Measurements from ENCODE around the gene SLC4A4.

Gene SLC4A4

DNA sequence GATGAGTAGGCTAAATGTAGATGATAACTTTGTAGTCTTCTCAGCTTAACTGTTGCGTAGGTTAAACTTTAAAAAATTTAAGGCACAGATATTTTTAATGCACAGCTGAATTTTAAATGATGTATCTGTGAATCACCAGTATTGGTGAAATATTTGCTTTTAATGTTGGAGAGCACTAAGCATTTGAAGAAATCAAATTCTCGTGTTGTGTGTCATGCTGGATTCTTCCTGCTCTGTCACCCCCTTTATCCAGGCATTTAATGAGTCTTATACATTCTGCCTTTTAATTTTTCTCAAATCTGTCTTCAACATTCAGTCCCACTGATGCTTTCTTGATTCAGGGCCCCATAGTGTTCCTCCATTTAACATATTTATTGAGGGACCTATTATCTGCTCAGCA is 76.7 kb downstream of the SLC4A4 start:
- peak; percentile 16 for DNase-seq (ENCODE audit: low spot score)

DNA sequence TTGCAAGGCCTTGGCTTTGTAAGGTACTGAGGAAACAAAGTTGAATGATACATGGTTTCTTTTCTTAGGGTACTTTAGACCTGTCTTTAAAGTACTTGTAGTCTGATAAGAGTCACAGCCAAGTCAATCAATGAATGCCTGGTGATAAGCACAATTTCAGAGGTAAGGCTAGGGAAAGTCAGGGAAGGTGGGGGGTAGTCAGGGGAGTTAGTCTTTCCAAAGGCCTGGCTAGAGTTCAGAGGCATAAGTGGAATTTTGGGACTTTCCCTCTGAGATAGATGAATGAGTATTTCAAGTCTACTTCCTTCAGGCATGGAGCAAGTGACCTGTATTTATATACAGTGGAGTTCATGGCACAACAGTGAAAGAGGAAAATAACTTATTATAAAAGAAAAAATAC is 78.3 kb downstream of the SLC4A4 start:
- DNase-seq (ENCODE audit: low spot score) = no peak

GRCh38 chr4:71426381-71427042 is 87.7 kb downstream of the SLC4A4 start:
- DNase-seq (ENCODE audit: low spot score) = no peak

DNA sequence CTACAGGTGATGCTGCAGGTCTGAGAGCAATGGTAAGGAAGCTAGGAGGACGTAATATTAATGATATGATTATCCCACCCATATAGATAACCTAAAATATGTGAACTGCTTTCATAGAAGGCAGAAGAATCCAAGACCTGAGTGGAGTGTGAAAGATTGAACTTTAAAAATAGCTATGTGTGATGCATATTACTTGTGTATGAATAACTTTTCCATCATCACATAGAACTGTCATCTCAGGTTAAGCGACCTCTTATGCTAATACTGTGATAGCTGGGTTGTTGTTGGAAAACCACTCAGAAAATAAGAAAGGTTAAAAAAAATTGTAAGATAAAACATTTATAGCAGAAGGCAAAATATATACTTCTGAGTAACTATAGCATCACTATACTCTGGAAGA is 90.3 kb downstream of the SLC4A4 start:
- DNase-seq (ENCODE audit: low spot score) = no peak

GRCh38 chr4:71429962-71430361 is 91.1 kb downstream of the SLC4A4 start:
- DNase-seq (ENCODE audit: low spot score) = no peak

DNA sequence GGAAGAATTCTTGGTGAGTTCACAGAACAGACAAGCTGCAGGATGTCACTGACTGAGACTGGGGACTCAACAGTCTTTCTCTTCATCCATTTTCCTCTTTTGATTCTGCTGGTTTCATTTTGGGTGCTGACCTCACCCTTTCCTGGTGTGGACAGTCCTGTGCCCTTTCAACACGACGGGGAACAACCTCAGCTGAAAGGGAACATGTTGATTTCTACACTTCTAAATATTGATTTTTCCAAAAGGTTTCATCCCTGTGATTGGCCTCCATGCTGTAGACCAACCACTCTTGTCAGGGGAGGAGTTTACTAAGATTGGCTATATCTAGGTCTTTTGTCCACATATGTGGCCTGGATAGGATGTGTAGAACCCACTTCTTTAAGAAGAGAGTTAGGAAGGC is 91.8 kb downstream of the SLC4A4 start:
- DNase-seq (ENCODE audit: low spot score) = no peak

DNA sequence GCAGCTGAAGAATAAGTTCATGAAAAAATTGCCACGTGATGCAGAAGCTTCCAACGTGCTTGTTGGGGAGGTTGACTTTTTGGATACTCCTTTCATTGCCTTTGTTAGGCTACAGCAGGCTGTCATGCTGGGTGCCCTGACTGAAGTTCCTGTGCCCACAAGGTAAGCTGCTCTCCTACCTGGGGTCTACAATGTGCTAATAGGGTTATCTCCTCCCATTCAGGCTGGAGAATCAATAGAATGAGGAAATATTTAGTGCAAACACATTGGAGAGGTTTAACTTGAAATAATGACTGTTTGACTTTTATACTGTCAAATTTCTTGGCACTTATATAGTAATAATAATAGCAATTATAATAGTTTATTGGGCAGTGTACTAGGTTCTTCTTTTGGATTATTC is 101.8 kb downstream of the SLC4A4 start:
- DNase-seq (ENCODE audit: low spot score) = no peak

DNA sequence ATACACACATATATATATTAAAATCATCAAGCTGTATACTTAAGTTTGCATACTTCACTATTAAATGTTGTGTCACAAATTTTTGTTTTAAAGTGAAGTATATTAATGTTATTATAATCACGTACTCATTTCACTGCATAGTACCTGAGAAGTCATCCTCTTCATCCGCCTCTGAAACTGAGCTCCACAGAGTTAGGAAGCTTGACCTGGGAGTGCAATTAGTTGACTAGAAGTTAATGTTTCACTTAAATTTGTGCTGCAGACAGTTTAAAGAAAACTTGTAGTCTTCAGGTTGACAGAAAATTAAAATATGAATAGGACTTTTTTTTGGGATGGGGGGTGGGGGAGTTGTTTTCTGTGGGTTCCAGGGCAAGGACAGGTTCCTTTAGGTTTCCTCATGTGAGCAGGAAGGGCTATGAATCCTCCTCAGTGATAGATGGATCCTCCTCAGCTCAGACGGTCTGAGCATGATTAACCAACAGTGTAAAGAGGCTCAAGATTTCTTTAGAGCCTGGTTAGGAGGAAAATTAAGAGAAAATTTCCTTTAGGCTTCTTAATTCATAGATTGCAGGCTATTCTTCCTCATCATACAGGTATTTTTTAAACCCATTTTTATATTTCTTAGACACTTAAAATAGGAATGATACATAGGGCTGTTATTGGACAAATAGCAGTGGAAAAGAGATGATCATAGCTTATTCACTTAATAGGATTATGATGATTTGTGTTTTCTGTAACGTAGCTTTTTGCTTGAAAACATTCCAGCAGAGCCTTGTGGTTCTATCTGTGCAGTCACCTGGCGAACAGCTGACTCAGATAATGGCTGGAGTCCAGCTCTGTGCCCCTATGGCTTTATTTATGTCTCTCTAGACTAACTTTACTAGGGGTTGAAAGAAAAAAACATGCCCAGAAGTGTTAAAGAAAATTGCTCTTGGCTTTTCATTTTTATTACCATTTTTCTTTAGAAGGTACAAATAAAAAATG is 102.7 kb downstream of the SLC4A4 start:
- no peak for DNase-seq (ENCODE audit: low spot score)

DNA sequence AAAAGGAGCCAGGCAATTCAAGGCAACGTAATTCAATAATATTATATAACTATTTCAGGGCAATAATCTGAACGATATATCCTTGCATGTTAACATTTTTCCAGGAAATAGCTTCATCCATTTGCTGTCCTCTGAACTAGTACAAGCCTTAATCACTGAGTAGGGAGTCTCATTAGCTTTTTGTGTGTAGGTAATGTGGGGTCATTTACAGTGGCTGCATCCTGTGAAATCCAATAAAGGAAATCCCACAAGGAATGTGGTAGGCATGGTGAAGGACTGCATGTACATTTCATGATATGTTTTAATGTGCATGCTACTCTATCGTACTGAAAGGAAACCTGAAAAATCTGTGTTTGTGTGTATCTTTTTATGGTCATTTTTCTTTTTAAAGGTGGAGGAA is 103.5 kb downstream of the SLC4A4 start:
- no peak for DNase-seq (ENCODE audit: low spot score)

DNA sequence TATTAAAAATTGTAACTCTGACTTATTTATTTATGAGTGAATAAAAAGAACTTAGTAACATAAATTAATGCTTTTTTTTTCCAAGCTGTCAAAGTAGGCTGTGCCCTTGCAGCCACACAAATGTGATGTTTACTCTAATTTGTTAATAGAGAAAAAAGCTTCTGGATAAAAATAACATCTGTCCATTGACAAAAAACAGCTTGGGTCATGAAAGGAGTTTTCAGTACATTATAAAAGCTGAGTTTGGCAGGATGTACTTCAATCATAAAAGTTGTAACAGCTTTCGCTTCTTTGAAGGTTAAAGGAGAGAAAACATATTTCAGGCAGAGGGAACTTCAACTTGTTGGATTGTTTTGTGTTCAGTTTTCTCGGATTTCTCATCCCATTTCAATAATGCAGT is 105.6 kb downstream of the SLC4A4 start:
- DNase-seq (ENCODE audit: low spot score) = no peak

- DNase-seq (ENCODE audit: low spot score) = no peak
These were observed 107.0 kb downstream of the SLC4A4 start for GRCh38 chr4:71445811-71446210.

DNA sequence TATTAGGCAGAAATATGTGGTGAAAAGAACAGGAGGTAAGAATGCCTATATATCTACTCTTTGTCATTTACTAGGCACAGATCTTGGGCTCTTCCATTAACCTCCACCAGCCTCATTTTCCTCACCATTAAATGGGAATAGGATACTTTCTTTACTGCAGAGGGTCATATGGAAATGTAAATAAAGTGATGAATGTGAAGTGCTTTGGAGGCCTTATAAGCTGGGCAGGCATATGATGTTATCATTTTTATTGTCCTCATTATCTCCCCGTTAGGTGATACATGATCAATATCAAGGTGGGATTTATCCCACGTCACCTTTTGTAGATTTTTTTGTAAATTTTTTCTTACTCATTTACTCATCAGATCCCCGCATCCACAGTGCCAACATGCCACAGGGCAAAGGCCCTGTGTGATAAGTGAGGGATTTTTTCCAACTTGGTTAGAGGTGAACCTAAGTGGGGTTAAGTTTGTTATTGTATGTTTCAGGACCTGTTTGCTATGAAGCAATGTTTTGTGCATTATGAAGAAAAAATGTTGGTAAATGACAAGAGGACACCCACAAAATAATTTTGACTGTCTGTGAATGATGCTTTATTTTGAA is 107.8 kb downstream of the SLC4A4 start:
- DNase-seq (ENCODE audit: low spot score) = no peak

GRCh38 chr4:71449040-71449439 is 110.2 kb downstream of the SLC4A4 start:
- peak; percentile 31 for DNase-seq (ENCODE audit: low spot score)

- no peak for DNase-seq (ENCODE audit: low spot score)
These were observed 111.1 kb downstream of the SLC4A4 start for GRCh38 chr4:71449878-71450277.

- DNase-seq (ENCODE audit: low spot score) = no peak
These were observed 114.7 kb downstream of the SLC4A4 start for GRCh38 chr4:71453531-71453930.

- DNase-seq (ENCODE audit: low spot score) = no peak
These were observed 118.0 kb downstream of the SLC4A4 start for GRCh38 chr4:71456841-71457240.

DNA sequence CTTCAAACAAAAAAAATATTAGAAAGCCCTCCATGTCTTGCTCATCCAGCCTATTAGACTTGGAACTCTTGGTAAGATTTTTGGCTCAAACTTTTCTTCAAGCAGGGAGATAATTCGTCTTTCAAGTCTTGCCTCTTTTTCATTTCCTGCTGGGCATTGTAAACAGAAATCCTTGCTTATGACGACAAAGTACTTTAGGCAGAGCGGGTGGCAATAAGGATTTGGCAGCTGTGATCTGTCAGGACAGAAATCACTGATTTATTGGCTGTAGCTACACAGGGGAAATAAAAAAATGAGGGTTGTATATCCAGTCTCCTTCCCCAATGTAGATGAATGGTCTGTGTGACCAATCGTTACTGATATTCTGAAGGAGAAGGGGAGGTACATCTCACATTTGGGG is 121.6 kb downstream of the SLC4A4 start:
- no peak for DNase-seq (ENCODE audit: low spot score)

GRCh38 chr4:71461422-71461821 is 122.6 kb downstream of the SLC4A4 start:
- no peak for DNase-seq (ENCODE audit: low spot score)

- DNase-seq (ENCODE audit: low spot score) = no peak
These were observed 128.0 kb downstream of the SLC4A4 start for GRCh38 chr4:71466775-71467174.

- no peak for DNase-seq (ENCODE audit: low spot score)
These were observed 129.4 kb downstream of the SLC4A4 start for GRCh38 chr4:71468116-71468710.

DNA sequence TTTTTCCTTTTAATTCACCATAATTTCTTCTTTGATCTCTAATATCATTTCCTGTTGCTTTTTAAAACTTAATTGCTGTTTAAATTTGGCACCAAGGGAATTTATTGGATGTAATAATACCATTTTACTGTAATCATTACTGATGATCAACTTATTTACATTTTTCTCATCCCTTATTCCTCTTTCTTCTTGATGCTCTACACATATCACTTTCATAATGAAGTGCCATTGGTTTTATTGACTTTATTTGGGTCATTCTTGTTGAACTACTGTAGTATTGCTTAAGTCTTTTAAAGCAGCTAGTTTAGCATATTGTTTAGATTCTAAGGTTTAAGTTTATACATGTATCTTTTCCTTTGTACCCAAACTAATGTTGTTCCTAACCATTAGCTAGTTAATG is 130.7 kb downstream of the SLC4A4 start:
- no peak for DNase-seq (ENCODE audit: low spot score)

DNA sequence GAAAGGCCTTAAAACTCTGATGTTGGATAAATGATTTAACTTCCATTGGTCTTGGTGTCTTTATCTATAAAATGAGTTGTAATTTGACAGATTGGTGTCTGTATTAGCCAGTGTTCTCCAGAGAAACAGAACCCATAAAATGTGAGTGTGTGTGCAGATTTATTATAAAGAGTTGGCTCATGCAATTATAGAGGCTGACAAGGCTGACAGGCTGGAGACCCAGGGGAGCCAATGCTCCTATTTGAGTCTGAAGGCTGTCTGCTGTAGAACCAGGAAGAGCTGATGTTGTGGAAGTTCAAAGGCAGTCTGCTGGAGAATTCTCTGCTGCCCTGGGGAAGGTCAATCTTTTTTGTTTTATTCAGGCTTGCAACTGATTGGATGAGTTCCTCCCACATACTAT is 131.7 kb downstream of the SLC4A4 start:
- no peak for DNase-seq (ENCODE audit: low spot score)

DNA sequence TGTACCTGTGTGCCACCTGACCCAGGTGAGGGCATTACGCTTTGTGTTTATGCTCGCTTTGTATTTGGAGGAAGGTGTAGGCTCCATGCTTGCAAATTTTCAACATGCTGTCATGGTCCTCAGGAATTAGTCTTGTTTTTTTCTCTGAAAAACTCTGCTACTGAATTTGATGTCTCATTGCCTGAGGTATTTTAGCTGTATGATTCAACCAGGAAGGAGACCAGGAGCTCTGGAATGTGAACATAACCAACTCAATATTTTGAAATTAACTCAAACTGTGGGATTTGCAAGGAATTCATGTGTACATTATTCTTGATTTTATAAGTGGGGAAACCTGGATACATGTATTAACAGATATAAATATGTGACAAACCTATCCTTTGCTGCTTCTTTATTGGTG is 134.1 kb downstream of the SLC4A4 start:
- DNase-seq (ENCODE audit: low spot score) = no peak

Measured in putamen (tissue), 1 donor.